Subcutaneous adipose tissue (tissue), 4 donors: ENCODE measurements around the gene CPNE4. TPM values are rescaled to one million over a fixed set of nuclear protein-coding genes. Genes with fewer than 3 reads are reported as not detected.

Experiments
- CTCF ChIP-seq: fragments of 450-650 bp; IDR thresholded peaks from one replicate; pipeline ENCODE4 v1.5.1; 2016; ENCODE audit warnings: low read depth, mild to moderate bottlenecking, control low read depth, antibody characterized with exemption, moderate library complexity
- total RNA-seq, 4 donors: library from RNA; depleted of rRNA; stranded (reverse); fragments of >200 nt; gene quantifications; one replicate each; pipeline ENCODE4 v1.1.0, GENCODE V29; 2016

The CPNE4 gene
- total RNA-seq, 4 donors from 2014 or later = not detected

GRCh38 chr3:131708241-131708640, 326.6 kb downstream of the CPNE4 start:
- TF ChIP-seq CTCF = no peak

- no peak for TF ChIP-seq CTCF
These were observed 329.2 kb downstream of the CPNE4 start for GRCh38 chr3:131705558-131706051.

GRCh38 chr3:131705099-131705498, 329.7 kb downstream of the CPNE4 start:
- TF ChIP-seq CTCF = no peak

GRCh38 chr3:131704098-131704497, 330.7 kb downstream of the CPNE4 start:
- TF ChIP-seq CTCF = no peak

GRCh38 chr3:131702146-131702545, 332.7 kb downstream of the CPNE4 start:
- TF ChIP-seq CTCF = no peak

- no peak for TF ChIP-seq CTCF
These were observed 333.6 kb downstream of the CPNE4 start for GRCh38 chr3:131701153-131701770.

GRCh38 chr3:131699001-131699400, 335.8 kb downstream of the CPNE4 start:
- TF ChIP-seq CTCF = no peak
